DND-41 (cell line): Measurements from ENCODE around the gene LRRC9.
"Not testable (repeated sequence)": the region's sequence is repeated elsewhere in the genome, so short reads cannot be mapped to it uniquely, and the experiment has no call there.

ENCODE experiments used
- ATAC-seq: fragments of 200-7000 bp; cut with Tn5 transposase; 3 replicates; pipeline ENCODE4 v1.9.1; 2021; ENCODE audit warnings: low read depth; ENCODE audit not compliant: insufficient read depth
- DNase-seq: peaks from one replicate; pipeline ENCODE4 v3.0.0-alpha.2; 2020
- H2AFZ ChIP-seq: 2 replicates; pipeline ENCODE4 v1.6.0; 2012; ENCODE audit warnings: low read depth, low read length
- H3K27ac ChIP-seq: 2 replicates; pipeline ENCODE4 v1.5.1; 2012; ENCODE audit warnings: low read length, inconsistent platforms
- H3K27me3 ChIP-seq: fragments of 200-600 bp; sonication (generic); 2 replicates; pipeline ENCODE4 v1.6.0; 2012; ENCODE audit warnings: low read length, mild to moderate bottlenecking, inconsistent platforms; ENCODE audit not compliant: insufficient read depth, poor library complexity
- H3K36me3 ChIP-seq: 2 replicates; pipeline ENCODE4 v1.5.1; 2012; ENCODE audit warnings: low read length, inconsistent platforms; ENCODE audit not compliant: insufficient read depth
- H3K4me1 ChIP-seq: 2 replicates; pipeline ENCODE4 v1.5.1; 2012; ENCODE audit warnings: mild to moderate bottlenecking, low read length; ENCODE audit not compliant: insufficient read depth
- H3K4me2 ChIP-seq: 2 replicates; pipeline ENCODE4 v1.6.0; 2012; ENCODE audit warnings: mild to moderate bottlenecking, moderate library complexity, low read length, inconsistent platforms; ENCODE audit not compliant: insufficient read depth
- H3K4me3 ChIP-seq, 2 experiments: fragments of 200-600 bp in 1 of 2; shearing (Covaris generic) in 1 of 2; 2 replicates each; pipeline ENCODE4 v1.5.1; 2012 to 2016; ENCODE audit warnings: inconsistent platforms in 2 of 2, low read length in 2 of 2, mild to moderate bottlenecking in 2 of 2, low read depth in 1 of 2, moderate library complexity in 1 of 2
- H3K79me2 ChIP-seq: 2 replicates; pipeline ENCODE4 v1.6.0; 2012; ENCODE audit warnings: low read length, inconsistent platforms; ENCODE audit not compliant: insufficient read depth
- H3K9ac ChIP-seq: 2 replicates; pipeline ENCODE4 v1.6.0; 2012; ENCODE audit warnings: low read depth, mild to moderate bottlenecking, inconsistent platforms, low read length, moderate library complexity
- H3K9me3 ChIP-seq: 2 replicates; pipeline ENCODE4 v1.5.1; 2012; ENCODE audit warnings: low read length, moderate library complexity, mild to moderate bottlenecking, inconsistent platforms; ENCODE audit not compliant: insufficient read depth, severe bottlenecking
- H4K20me1 ChIP-seq: 2 replicates; pipeline ENCODE4 v1.6.0; 2012; ENCODE audit warnings: low read length; ENCODE audit not compliant: insufficient read depth
- EZH2 ChIP-seq: IDR thresholded peaks from 3 replicates; pipeline ENCODE4 v1.6.1; 2012; ENCODE audit warnings: borderline replicate concordance, low read depth, mild to moderate bottlenecking, moderate library complexity, low read length, inconsistent platforms; ENCODE audit not compliant: severe bottlenecking
- TF ChIP-seq, protein P1 (sequence below): IDR thresholded peaks from 2 replicates; pipeline ENCODE4 v1.5.1; 2012; ENCODE audit warnings: borderline replicate concordance, low read length, moderate library complexity, mild to moderate bottlenecking; ENCODE audit not compliant: poor library complexity, severe bottlenecking; ENCODE audit errors: extremely low read depth

Gene LRRC9

DNA sequence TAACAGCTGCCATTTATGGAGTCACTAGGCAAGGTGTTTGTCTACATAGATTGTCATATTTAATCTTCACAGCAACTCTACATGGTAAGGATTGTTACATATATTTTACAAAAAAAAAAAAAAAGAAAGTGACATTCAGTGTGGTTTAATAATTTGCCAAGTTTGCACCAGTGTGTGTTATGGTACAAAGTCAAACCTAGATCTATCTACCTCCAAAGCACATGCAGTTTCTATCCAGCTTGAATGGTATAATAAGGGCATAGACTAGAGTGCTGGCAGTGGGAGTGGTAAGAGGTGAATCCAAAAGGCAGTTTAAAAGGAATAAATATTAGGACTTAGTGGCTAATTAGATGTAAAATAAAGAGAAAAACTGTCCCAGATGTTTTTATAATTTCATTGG is 105.6 kb downstream of the LRRC9 start:
- Histone ChIP-seq H2AFZ (no peak overlapping the region), H3K4me1 (no peaks in the 10 kb centered on the region), H4K20me1 (no peaks in the 10 kb centered on the region), H3K36me3 (no peaks in the 10 kb centered on the region), H3K9ac (no peak overlapping the region), H3K79me2 (no peaks in the 10 kb centered on the region), H3K4me2 (no peak overlapping the region), H3K27ac (no peak overlapping the region), H3K9me3 (no peaks in the 10 kb centered on the region), H3K27me3 (peaks cover 4% of the 10 kb centered on the region), H3K4me3 (no peak overlapping the region)
- TF ChIP-seq, protein P1, sequence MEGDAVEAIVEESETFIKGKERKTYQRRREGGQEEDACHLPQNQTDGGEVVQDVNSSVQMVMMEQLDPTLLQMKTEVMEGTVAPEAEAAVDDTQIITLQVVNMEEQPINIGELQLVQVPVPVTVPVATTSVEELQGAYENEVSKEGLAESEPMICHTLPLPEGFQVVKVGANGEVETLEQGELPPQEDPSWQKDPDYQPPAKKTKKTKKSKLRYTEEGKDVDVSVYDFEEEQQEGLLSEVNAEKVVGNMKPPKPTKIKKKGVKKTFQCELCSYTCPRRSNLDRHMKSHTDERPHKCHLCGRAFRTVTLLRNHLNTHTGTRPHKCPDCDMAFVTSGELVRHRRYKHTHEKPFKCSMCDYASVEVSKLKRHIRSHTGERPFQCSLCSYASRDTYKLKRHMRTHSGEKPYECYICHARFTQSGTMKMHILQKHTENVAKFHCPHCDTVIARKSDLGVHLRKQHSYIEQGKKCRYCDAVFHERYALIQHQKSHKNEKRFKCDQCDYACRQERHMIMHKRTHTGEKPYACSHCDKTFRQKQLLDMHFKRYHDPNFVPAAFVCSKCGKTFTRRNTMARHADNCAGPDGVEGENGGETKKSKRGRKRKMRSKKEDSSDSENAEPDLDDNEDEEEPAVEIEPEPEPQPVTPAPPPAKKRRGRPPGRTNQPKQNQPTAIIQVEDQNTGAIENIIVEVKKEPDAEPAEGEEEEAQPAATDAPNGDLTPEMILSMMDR: no peak
- TF ChIP-seq EZH2: no peak
- DNase-seq (no peak), ATAC-seq (no peak)

DNA sequence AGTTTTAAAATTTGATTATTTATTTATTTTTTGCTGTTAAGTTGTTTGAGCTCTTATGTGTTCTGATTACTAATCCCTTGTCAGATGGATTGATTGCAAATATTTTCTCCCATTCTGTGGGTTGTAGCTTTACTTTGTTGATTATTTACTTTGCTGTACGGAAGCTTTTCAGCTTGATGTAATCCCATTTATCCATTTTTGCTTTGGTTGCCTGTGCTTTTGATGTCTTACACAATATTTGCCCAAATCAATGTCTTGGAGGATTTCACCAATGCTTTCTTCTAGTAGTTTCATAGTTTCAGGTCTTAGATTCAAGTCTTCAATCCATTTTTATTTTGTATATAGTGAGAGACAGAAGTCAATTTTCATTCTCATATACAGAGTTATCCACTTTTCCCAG is 115.2 kb downstream of the LRRC9 start:
- Histone ChIP-seq H3K79me2 (no peaks in the 10 kb centered on the region), H3K36me3 (no peaks in the 10 kb centered on the region), H3K27ac (no peak overlapping the region), H3K4me1 (no peaks in the 10 kb centered on the region), H3K9me3 (no peaks in the 10 kb centered on the region), H4K20me1 (no peaks in the 10 kb centered on the region), H3K27me3 (no peaks in the 10 kb centered on the region), H2AFZ (no peak overlapping the region), H3K9ac (no peak overlapping the region), H3K4me3 (no peak overlapping the region), H3K4me2 (no peak overlapping the region)
- TF ChIP-seq, protein P1: no peak
- no peak for TF ChIP-seq EZH2
- ATAC-seq: no peak
- no peak for DNase-seq

DNA sequence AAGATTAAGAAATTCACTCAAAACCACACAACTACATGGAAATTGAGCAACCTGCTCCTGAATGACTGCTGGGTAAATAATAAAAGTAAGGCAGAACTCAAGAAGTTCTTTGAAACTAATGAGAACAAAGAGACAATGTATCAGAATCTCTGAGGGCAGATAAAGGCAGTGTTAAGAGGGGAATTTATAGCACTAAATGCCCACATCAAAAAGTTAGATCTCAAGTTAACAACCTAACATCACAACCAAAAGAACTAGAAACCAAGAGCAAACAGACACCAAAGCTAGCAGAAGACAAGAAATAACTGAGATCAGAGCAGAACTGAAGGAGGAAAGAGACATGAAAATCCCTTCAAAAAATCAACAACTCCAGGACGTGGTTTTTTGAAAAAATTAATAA is 128.0 kb downstream of the LRRC9 start:
- not testable (repeated sequence) for H3K4me1 ChIP-seq, H3K36me3 ChIP-seq, H4K20me1 ChIP-seq, H3K9ac ChIP-seq, H3K4me3 ChIP-seq, DNase-seq, H3K4me2 ChIP-seq, H2AFZ ChIP-seq, H3K79me2 ChIP-seq, H3K9me3 ChIP-seq, H3K27ac ChIP-seq, H3K27me3 ChIP-seq, ATAC-seq

DNA sequence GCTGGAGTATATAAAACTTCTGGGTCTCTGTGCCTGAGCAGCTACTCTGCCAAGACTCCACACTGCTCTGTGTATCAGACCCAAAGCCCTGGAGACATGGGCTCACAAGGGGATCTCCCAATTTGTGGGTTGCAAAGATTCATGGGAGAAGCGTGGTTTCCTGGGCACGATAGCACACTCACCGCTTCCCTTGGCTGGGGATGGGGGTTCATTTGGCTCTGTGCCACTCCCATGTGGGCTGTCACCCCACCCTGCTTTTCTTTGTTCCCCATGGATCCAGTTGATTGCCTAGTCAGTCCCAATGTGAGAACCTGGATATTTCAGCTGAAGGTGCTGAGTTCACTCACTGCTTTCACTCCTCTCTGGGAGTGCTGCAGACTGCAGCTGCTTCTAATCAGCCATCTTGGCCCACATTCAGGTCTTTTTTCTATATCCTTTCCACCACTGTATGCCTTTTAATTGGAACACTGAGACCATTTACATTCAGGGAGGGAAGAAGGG is 131.8 kb downstream of the LRRC9 start:
- Histone ChIP-seq H3K79me2 (no peaks in the 10 kb centered on the region), H3K27ac (no peak overlapping the region), H3K36me3 (no peaks in the 10 kb centered on the region), H3K9ac (no peak overlapping the region), H3K4me1 (0 out of 2 replicates have a peak, but pooled peaks cover 7% of the 10 kb centered on the region), H2AFZ (no peak overlapping the region), H3K27me3 (peaks cover 10% of the 10 kb centered on the region), H3K4me2 (no peak overlapping the region), H4K20me1 (no peaks in the 10 kb centered on the region), H3K4me3 (no peak overlapping the region), H3K9me3 (no peaks in the 10 kb centered on the region)
- TF ChIP-seq, protein P1: no peak
- TF ChIP-seq EZH2: no peak
- ATAC-seq: peak; percentile 77
- peak; percentile 33 for DNase-seq
